Adrenal gland (tissue), 12 donors: ENCODE results near the gene GRWD1. TPM values are rescaled to one million over a fixed set of nuclear protein-coding genes. Genes with fewer than 3 reads are reported as not detected.
A peak's percentile ranks its signal among the peaks of the same experiment; 100 is the strongest.

Source experiments
- DNase-seq, 7 donors: peaks; one replicate each; pipeline ENCODE4 v3.0.0-alpha.2; 2019 to 2020
- H3K27ac ChIP-seq, 5 donors: fragments of 200-600 bp; sonication (generic) in 4 of 5; 1 replicate in 3 of 5; 2 replicates in 2 of 5; pipeline versions ENCODE4 v1.5.1 to v1.8.0; 2016 to 2020; ENCODE audit warnings: mild to moderate bottlenecking in 1 of 5
- H3K27me3 ChIP-seq: fragments of 200-600 bp; 2 replicates; pipeline ENCODE4 v1.8.0; 2021
- H3K36me3 ChIP-seq, 2 donors: fragments of 200-600 bp; replicated peaks in 1 of 2; 1 replicate in 1 of 2; 2 replicates in 1 of 2; pipeline versions ENCODE4 v1.5.1 to v1.8.0; 2018 to 2022
- H3K4me1 ChIP-seq, 2 donors: fragments of 200-600 bp; replicated peaks in 1 of 2; 1 replicate in 1 of 2; 2 replicates in 1 of 2; pipeline versions ENCODE4 v1.5.1 to v1.8.0; 2018 to 2021
- H3K4me3 ChIP-seq, 4 donors: fragments of 200-600 bp; sonication (generic) in 3 of 4; one replicate each; pipeline ENCODE4 v1.5.1; 2016 to 2018
- H3K9me3 ChIP-seq, 3 donors: fragments of 200-600 bp; sonication (generic) in 1 of 3; replicated peaks in 1 of 3; 1 replicate in 2 of 3; 2 replicates in 1 of 3; pipeline versions ENCODE4 v1.5.1 to v1.8.0; 2016 to 2021
- POLR2A ChIP-seq, 2 donors: fragments of 450-650 bp; IDR thresholded peaks; one replicate each; pipeline ENCODE4 v1.6.1; 2017; ENCODE audit warnings: antibody characterized with exemption in 2 of 2, mild to moderate bottlenecking in 2 of 2, moderate library complexity in 1 of 2
- WGBS, 4 donors: extraction: QIAGEN DNeasy Blood & Tissue Kit in 2 of 4; methylation state at CpG; one replicate each; pipeline versions ENCODE4 v1.1.5 to v1.1.7; 2013 to 2017; 5-methylcytosine and 5-hydroxymethylcytosine counted together
- intact Hi-C, 2 donors: fragments of 100-400 bp; cut with DNase I; formaldehyde crosslinking; loops; one replicate each; pipeline versions ENCODE4 v1.14.1 to v1.15.0; 2022 to 2023
- polyA plus RNA-seq, 3 donors: library from polyadenylated mRNA; stranded (reverse); fragments of 200-250 nt in 2 of 3; fragments of 350-450 nt in 1 of 3; fragmentation: Illumina TruSeq in 1 of 3; extraction: RNeasy Lipid Tissue Mini Kit (QIAGEN cat#74804) in 1 of 3; gene quantifications; one replicate each; pipeline ENCODE4 v1.2.3, GENCODE V29; 2013 to 2014
- total RNA-seq, 9 donors: library from RNA; depleted of rRNA in 4 of 9; stranded (reverse); fragments of >200 nt in 4 of 9; fragments of 120-200 nt in 1 of 9; fragmentation: NEBNext Ultra II Directional in 1 of 9; extraction: Animal tissue kit (Norgen Biotek cat#: 25700) in 1 of 9; gene quantifications; one replicate each; pipeline versions ENCODE4 v1.1.0 to v1.2.4, GENCODE V29; 2013 to 2023
- TF ChIP-seq, protein P1 (sequence below), 6 experiments: fragments of 450-650 bp in 4 of 6; fragments of 200-600 bp in 2 of 6; sonication (generic) in 1 of 6; IDR thresholded peaks; 1 replicate in 5 of 6; 2 replicates in 1 of 6; pipeline versions ENCODE4 v1.5.1 to v1.8.0; 2016 to 2021; ENCODE audit warnings: antibody characterized with exemption in 6 of 6, mild to moderate bottlenecking in 2 of 6, moderate library complexity in 1 of 6
- donor health status: healthy with polysubstance abuse.
- donor health status: Bipolar disorder and iron deficiency.
- donor health status: DM: yes; HTN: yes; CAD: no.
- donor health status: DM: no; HTN: no; CAD: no.
- donor health status: DM: no; HTN: no; CAD: no.
- donor health status: DM: yes; HTN: yes; CAD: no.

Gene GRWD1
- total and polyA plus RNA-seq, 12 donors = 6.6 to 48.4 (median 24.0) TPM

DNA sequence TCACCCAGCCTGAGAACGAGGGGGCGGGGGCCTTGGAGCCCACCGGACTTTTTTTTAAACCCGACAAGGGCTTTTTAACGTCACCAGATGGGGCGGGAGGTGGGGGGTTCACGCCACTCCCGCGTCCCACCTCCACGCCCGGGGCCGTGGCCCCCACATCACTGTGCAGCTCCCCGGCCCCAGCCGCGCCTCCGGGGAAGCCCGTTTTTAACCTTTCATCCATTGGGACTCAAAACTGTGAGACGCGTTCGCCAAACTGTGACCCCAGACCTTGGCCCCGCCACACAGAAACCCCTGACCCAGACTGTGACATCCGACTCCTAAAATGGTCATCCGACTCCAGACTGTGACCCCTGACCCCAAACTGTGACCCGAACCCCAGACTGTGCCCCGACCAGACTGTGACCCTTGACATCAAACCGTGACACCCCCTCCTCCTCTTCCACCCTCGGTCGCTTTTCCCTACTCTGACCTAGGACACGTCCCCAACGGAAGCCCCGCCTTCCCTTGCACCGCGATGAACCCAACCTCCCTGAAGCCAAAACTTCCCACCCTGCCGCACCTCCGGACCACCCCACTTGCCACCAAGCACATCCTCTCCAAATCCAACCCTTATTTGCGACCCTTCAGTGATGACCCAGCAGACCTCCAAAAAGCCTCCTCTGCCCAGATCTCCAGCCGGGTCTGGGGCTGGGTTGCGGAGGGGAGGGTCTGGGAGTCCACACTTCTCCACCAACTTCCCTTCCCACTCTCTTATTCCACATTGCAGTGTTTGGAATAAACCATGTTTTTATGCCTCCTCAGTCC, 1.5 kb upstream of the GRWD1 start:
- intact Hi-C loops = loop anchor here in 1 of 2 donors (10.0 kb wide), 1 partner anchor 50 kb away; the partner anchor contains the start of genes GRIN2D and KDELR1
- peak overlapping the region in 2 of 5 donors; percentile 82 to 91 for H3K27ac ChIP-seq
- peak in 1 of 7 donors; percentile 25 for DNase-seq

DNA sequence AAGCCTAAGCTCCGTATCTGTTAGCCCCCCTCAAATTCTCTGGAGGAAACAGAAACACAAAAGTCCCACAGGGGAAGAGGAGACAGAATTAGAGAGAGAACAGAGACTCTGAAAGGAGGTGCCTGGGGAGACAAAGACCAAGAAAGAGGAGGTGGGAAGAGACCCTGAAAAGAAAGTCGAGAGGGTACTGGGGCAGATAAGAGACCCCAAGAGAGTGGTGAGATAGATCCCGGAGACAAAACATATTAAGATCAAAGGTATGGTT, 915 bp upstream of the GRWD1 start:
- TF ChIP-seq, protein P1, sequence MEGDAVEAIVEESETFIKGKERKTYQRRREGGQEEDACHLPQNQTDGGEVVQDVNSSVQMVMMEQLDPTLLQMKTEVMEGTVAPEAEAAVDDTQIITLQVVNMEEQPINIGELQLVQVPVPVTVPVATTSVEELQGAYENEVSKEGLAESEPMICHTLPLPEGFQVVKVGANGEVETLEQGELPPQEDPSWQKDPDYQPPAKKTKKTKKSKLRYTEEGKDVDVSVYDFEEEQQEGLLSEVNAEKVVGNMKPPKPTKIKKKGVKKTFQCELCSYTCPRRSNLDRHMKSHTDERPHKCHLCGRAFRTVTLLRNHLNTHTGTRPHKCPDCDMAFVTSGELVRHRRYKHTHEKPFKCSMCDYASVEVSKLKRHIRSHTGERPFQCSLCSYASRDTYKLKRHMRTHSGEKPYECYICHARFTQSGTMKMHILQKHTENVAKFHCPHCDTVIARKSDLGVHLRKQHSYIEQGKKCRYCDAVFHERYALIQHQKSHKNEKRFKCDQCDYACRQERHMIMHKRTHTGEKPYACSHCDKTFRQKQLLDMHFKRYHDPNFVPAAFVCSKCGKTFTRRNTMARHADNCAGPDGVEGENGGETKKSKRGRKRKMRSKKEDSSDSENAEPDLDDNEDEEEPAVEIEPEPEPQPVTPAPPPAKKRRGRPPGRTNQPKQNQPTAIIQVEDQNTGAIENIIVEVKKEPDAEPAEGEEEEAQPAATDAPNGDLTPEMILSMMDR (IDR thresholded peaks at IDR 0.05) = no peak
- no peak for TF ChIP-seq POLR2A (IDR thresholded peaks at IDR 0.05)
- Histone ChIP-seq H3K27me3 (peaks cover 5% of the 10 kb centered on the region), H3K4me3 (peak overlapping the region in 1 of 4 donors; percentile 86), H3K9me3 (no peaks in the 10 kb centered on the region), H3K4me1 (peaks cover 5 to 20% of the 10 kb centered on the region in 2 donors), H3K36me3 (peaks cover 0 to 25% of the 10 kb centered on the region in 2 donors), H3K27ac (peak overlapping the region in 2 of 5 donors; percentile 82 to 91)
- no peak for DNase-seq
- intact Hi-C loops = loop anchor here in 1 of 2 donors (10.0 kb wide), 1 partner anchor 50 kb away; the partner anchor contains the start of genes GRIN2D and KDELR1
- WGBS, 4 donors = 17 to 44% (median 24%) methylated on average over 3 of the region's 3 CpGs

More for the DNA sequence above, 1.5 kb upstream of the GRWD1 start:
- peaks cover 0 to 20% of the 10 kb centered on the region in 2 donors for H3K36me3 ChIP-seq
- peaks cover 5 to 20% of the 10 kb centered on the region in 2 donors for H3K4me1 ChIP-seq
- peaks cover 5% of the 10 kb centered on the region for H3K27me3 ChIP-seq
- H3K4me3 ChIP-seq = peak overlapping the region in 1 of 4 donors; percentile 86
- TF ChIP-seq POLR2A (IDR thresholded peaks at IDR 0.05) = no peak
- TF ChIP-seq, protein P1 (IDR thresholded peaks at IDR 0.05) = no peak
- WGBS, 4 donors = 18 to 27% (median 22%) methylated on average over 24 to 38 of the region's 38 CpGs
- no peaks in the 10 kb centered on the region for H3K9me3 ChIP-seq

DNA sequence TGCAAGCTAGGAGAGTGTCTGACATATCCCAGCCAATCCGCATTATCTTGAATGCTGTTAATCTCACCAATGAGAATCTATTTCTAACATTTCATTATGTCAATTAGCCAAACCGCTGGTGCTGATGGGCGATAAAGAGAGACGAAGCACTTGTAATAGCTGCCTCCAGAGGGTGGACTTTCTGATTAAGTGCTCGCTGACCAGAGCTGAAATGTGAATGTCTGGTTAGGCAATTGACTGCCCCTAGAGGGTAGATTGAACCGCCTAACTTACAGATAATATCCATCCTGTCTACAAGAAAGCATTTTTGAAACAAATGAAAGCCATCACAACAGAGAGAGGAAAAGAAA, 552 bp upstream of the GRWD1 start:
- Histone ChIP-seq H3K9me3 (no peaks in the 10 kb centered on the region), H3K36me3 (peaks cover 0 to 29% of the 10 kb centered on the region in 2 donors), H3K27ac (peak overlapping the region in 4 of 5 donors; percentile 51 to 91 (median 74)), H3K4me1 (peaks cover 5 to 20% of the 10 kb centered on the region in 2 donors), H3K27me3 (peaks cover 5% of the 10 kb centered on the region), H3K4me3 (peak overlapping the region in 3 of 4 donors; percentile 66 to 86 (median 72))
- 1 to 8% (median 5%) methylated on average over 6 of the region's 6 CpGs for WGBS, 4 donors
- TF ChIP-seq, protein P1 (IDR thresholded peaks at IDR 0.05) = peak; percentile 31 to 66 (median 60)
- TF ChIP-seq POLR2A (IDR thresholded peaks at IDR 0.05) = no peak
- DNase-seq = peak in 5 of 7 donors; percentile 46 to 71 (median 50)
- intact Hi-C loops = loop anchor here in 1 of 2 donors (10.0 kb wide), 1 partner anchor 50 kb away; the partner anchor contains the start of genes GRIN2D and KDELR1

DNA sequence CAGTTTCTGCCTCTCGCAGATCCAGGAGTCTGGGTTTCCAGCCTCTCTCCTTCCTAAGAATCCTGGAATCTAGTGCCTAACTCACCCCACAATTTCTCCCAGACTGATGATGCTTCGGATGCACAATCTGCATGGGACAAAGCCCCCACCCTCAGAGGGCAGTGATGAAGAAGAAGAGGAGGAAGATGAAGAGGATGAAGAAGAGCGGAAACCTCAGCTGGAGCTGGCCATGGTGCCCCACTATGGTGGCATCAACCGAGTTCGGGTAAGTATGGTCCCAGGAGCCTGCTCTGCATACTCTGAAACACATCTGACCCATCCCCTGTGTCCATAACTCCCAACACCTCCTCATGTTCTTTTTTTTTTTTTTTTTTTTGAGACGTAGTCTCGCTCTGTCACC, 796 bp downstream of the GRWD1 start:
- Histone ChIP-seq H3K36me3 (peaks cover 0 to 42% of the 10 kb centered on the region in 2 donors), H3K27ac (no peak overlapping the region), H3K4me3 (peak overlapping the region in 3 of 4 donors; percentile 72 to 100 (median 86)), H3K4me1 (peaks cover 5 to 20% of the 10 kb centered on the region in 2 donors), H3K27me3 (peaks cover 5% of the 10 kb centered on the region), H3K9me3 (no peaks in the 10 kb centered on the region)
- TF ChIP-seq, protein P1 (IDR thresholded peaks at IDR 0.05) = no peak
- TF ChIP-seq POLR2A (IDR thresholded peaks at IDR 0.05) = no peak
- intact Hi-C loops = loop anchor here in 1 of 2 donors (10.0 kb wide), 1 partner anchor 52 kb away; the partner anchor contains the start of genes GRIN2D and KDELR1
- WGBS, 4 donors = 66 to 87% (median 80%) methylated on average over 5 to 7 of the region's 7 CpGs
- no peak for DNase-seq
